T-cell (primary cell): ENCODE measurements around the gene NAA11. TPM values are rescaled to one million over a fixed set of nuclear protein-coding genes. Genes with fewer than 3 reads are reported as not detected.

Source experiments
- ATAC-seq, 4 experiments: fragments of 200-7000 bp in 3 of 4; fragments of 150-1000 bp in 1 of 4; cut with Tn5 transposase; replicated peaks in 1 of 4; 1 replicate in 3 of 4; 2 replicates in 1 of 4; pipeline ENCODE4 v1.10.0; 2021; ENCODE audit warnings: moderate library complexity in 3 of 4, mild to moderate bottlenecking in 2 of 4, moderate number of reproducible peaks in 1 of 4
- CTCF ChIA-PET, 2 donors: fragments of 300-600 bp; sonication (Branson Sonifier 250); formaldehyde crosslinking; loops; one replicate each; lab custom pipeline; 2022; ENCODE audit warnings: antibody characterized with exemption in 2 of 2; lab: Charles Lee
- POLR2A ChIA-PET, 2 donors: fragments of 300-600 bp; sonication (Branson Sonifier 250); formaldehyde crosslinking; loops; one replicate each; lab custom pipeline; 2022; ENCODE audit warnings: antibody characterized with exemption in 2 of 2; lab: Charles Lee
- DNase-seq, 35 experiments: peaks; one replicate each; pipeline versions ENCODE4 v3.0.0 to v3.0.0-alpha.2; 2013 to 2023
- H3K27ac ChIP-seq: one replicate; pipeline ENCODE4 v1.5.1; 2013; ENCODE audit warnings: low read length
- H3K27me3 ChIP-seq, 2 experiments: replicated peaks in 1 of 2; 1 replicate in 1 of 2; 2 replicates in 1 of 2; pipeline versions ENCODE4 v1.6.1 to v1.7.0; 2013; ENCODE audit warnings: low read length in 1 of 2, mixed read lengths in 1 of 2; ENCODE audit not compliant: control insufficient read depth in 2 of 2, insufficient read depth in 2 of 2; ENCODE audit errors: extremely low read depth in 1 of 2
- H3K36me3 ChIP-seq, 2 donors: 1 replicate in 1 of 2; 2 replicates in 1 of 2; pipeline versions ENCODE4 v1.6.1 to v1.7.0; 2013; ENCODE audit warnings: low read length in 1 of 2; ENCODE audit not compliant: control insufficient read depth in 2 of 2, insufficient read depth in 1 of 2; ENCODE audit errors: extremely low read depth in 1 of 2
- H3K4me1 ChIP-seq, 2 experiments: 1 replicate in 1 of 2; 2 replicates in 1 of 2; pipeline versions ENCODE4 v1.6.1 to v1.7.0; 2013; ENCODE audit warnings: low read length in 2 of 2, mixed read lengths in 1 of 2; ENCODE audit not compliant: insufficient read depth in 2 of 2, control insufficient read depth in 1 of 2; ENCODE audit errors: extremely low read depth in 1 of 2
- H3K4me3 ChIP-seq, 2 donors: 1 replicate in 1 of 2; 2 replicates in 1 of 2; pipeline versions ENCODE4 v1.5.1 to v1.7.0; 2013; ENCODE audit warnings: mild to moderate bottlenecking in 2 of 2, low read length in 1 of 2, moderate library complexity in 1 of 2; ENCODE audit not compliant: control insufficient read depth in 1 of 2; ENCODE audit errors: extremely low read depth in 1 of 2
- H3K9me3 ChIP-seq: 2 replicates; pipeline ENCODE4 v1.7.0; 2013
- H3K27ac Mint-ChIP-seq, 2 donors: one replicate each; pipeline ENCODE4 v1.8.0; 2020 to 2021; ENCODE audit warnings: mild to moderate bottlenecking in 2 of 2, mixed read lengths in 2 of 2
- H3K27me3 Mint-ChIP-seq, 2 donors: one replicate each; pipeline ENCODE4 v1.8.0; 2021 to 2022; ENCODE audit warnings: mixed read lengths in 2 of 2
- H3K36me3 Mint-ChIP-seq: one replicate; pipeline ENCODE4 v1.8.0; 2021; ENCODE audit warnings: mixed read lengths
- H3K4me1 Mint-ChIP-seq, 3 donors: one replicate each; pipeline ENCODE4 v1.8.0; 2020 to 2022; ENCODE audit warnings: mixed read lengths in 3 of 3, mild to moderate bottlenecking in 1 of 3
- H3K4me3 Mint-ChIP-seq, 3 donors: one replicate each; pipeline ENCODE4 v1.8.0; 2020 to 2022; ENCODE audit warnings: mild to moderate bottlenecking in 3 of 3, mixed read lengths in 3 of 3, moderate library complexity in 3 of 3
- H3K9me3 Mint-ChIP-seq, 3 donors: one replicate each; pipeline ENCODE4 v1.8.0; 2020 to 2022; ENCODE audit warnings: mixed read lengths in 3 of 3
- WGBS: methylation state at CpG from one replicate; pipeline ENCODE4 v1.1.5; 2013; ENCODE audit warnings: missing lambda C conversion rate; ENCODE audit not compliant: insufficient coverage; 5-methylcytosine and 5-hydroxymethylcytosine counted together
- total RNA-seq, 35 experiments: library from RNA in 6 of 35; stranded (reverse) in 6 of 35; fragments of 120-200 nt in 1 of 35; gene quantifications; one replicate each; pipeline versions ENCODE4 v1.2.1 to v1.2.4 and lab custom pipeline; 2013 to 2026

The NAA11 gene
- total RNA-seq, 5 donors from 2014 or later (not counting 1 experiment from before 2014, with no cell fraction given): not detected

DNA sequence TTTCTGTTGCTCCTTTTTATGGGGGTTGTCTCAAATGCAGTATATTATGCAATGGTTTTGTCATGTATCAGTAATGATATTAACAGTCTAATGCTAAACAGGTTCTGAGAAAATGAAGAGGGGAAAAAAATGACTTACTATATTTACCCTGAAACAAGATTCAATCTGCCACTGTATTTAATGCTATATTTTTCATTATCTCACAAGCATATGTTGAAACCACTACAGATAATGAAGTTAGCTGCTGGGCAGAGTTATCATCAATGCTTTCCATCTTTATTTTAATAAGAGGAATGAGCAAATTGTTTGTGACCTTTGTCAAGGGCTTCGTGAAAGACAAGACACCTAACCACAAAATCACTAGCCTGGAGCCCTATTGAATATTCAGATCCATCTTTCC is 32.6 kb upstream of the NAA11 start:
- no peak overlapping the region for H3K4me3 ChIP-seq
- Mint-ChIP-seq H3K27me3 (no peaks in the 10 kb centered on the region), H3K4me3 (no peak overlapping the region), H3K4me1 (no peaks in the 10 kb centered on the region), H3K9me3 (no peaks in the 10 kb centered on the region), H3K27ac (no peak overlapping the region), H3K36me3 (no peaks in the 10 kb centered on the region)
- H3K9me3 ChIP-seq: no peaks in the 10 kb centered on the region
- POLR2A ChIA-PET: no interaction called here
- H3K36me3 ChIP-seq: no peaks in the 10 kb centered on the region
- no peaks in the 10 kb centered on the region for H3K27me3 ChIP-seq
- H3K4me1 ChIP-seq: no peaks in the 10 kb centered on the region
- CTCF ChIA-PET: no interaction called here
- no peak for DNase-seq
- no CpG with 5 or more reads among the region's 1 CpG for WGBS
- H3K27ac ChIP-seq: no peak overlapping the region
- ATAC-seq: no peak

DNA sequence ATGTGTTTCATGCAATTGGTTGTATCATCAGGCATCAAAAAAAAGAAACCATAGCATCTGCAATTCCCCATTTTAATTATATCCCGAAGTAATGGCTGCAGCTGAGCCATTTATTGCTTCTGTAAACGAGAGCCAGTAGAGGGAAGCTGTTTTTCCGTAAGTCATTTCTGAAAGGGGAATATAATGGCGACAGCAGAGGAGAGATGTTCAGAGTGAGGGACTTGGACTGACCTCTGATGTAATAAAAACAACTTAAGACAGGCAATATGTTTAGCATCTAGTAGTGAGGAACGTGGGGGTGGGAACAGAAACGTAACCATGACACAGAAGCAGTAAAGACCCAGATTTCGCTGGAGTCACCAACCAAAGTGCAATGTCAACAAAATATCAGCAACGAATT is 31.5 kb upstream of the NAA11 start:
- Histone ChIP-seq H3K4me1 (no peaks in the 10 kb centered on the region), H3K27me3 (no peaks in the 10 kb centered on the region), H3K36me3 (no peaks in the 10 kb centered on the region), H3K9me3 (no peaks in the 10 kb centered on the region), H3K27ac (no peak overlapping the region), H3K4me3 (no peak overlapping the region)
- H3K36me3 Mint-ChIP-seq: no peaks in the 10 kb centered on the region
- H3K4me1 Mint-ChIP-seq: no peaks in the 10 kb centered on the region
- WGBS: 82% methylated on average over 2 of the region's 8 CpGs
- H3K27me3 Mint-ChIP-seq: no peaks in the 10 kb centered on the region
- DNase-seq (no peak), ATAC-seq (no peak)
- H3K9me3 Mint-ChIP-seq: no peaks in the 10 kb centered on the region
- no peak overlapping the region for H3K27ac Mint-ChIP-seq
- CTCF ChIA-PET: no interaction called here
- no peak overlapping the region for H3K4me3 Mint-ChIP-seq
- POLR2A ChIA-PET: no interaction called here

DNA sequence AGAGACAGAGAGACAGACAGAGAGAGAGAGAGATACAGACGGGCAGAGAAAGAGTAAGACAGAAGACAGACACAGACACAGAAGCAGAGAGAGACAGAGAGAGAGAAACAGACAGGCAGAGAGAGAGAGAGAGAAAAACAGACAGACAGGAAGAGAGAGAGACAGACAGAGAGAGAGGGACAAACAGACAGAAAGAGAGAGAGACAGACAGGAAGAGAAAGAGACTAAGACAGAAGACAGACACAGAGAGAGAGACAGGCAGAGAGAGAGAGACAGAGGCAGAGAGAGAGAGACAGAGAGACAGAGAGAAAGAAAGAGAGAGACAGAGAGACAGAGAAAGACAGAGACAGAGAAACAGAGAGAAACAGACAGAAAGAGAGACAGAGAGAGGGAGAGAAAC is 27.2 kb upstream of the NAA11 start:
- H3K4me1 ChIP-seq: no peaks in the 10 kb centered on the region
- POLR2A ChIA-PET: no interaction called here
- peaks cover 0 to 10% (median 8%) of the 10 kb centered on the region in 3 donors for H3K9me3 Mint-ChIP-seq
- H3K27me3 ChIP-seq: no peaks in the 10 kb centered on the region
- H3K27me3 Mint-ChIP-seq: peaks cover 0 to 2% of the 10 kb centered on the region in 2 donors
- no peaks in the 10 kb centered on the region for H3K36me3 ChIP-seq
- CTCF ChIA-PET: no interaction called here
- DNase-seq: no peak
- H3K4me1 Mint-ChIP-seq: no peaks in the 10 kb centered on the region
- no peaks in the 10 kb centered on the region for H3K9me3 ChIP-seq
- H3K4me3 ChIP-seq: no peak overlapping the region
- H3K36me3 Mint-ChIP-seq: no peaks in the 10 kb centered on the region
- ATAC-seq: no peak
- WGBS: no CpG with 5 or more reads among the region's 1 CpG
- H3K27ac Mint-ChIP-seq: no peak overlapping the region
- no peak overlapping the region for H3K4me3 Mint-ChIP-seq
- no peak overlapping the region for H3K27ac ChIP-seq

DNA sequence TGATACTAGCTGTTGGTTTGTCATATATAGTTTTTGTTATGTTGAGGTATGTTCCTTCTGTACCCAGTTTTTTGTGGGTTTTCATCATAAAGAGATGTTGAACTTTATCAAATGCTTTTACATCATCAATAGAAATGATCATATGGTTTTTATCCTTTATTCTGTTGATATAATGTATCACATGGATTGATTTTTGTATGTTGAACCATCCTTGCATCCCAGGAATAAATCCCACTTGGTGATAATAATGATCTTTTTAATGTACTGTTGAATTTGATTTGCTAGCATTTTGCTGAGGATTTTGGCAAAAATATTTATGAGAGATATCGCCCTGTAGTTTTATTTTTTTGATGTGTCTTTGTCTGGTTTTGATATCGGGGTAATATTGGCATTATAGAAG is 22.5 kb upstream of the NAA11 start:
- Mint-ChIP-seq H3K9me3 (peaks cover 13 to 28% (median 15%) of the 10 kb centered on the region in 3 donors), H3K4me3 (no peak overlapping the region), H3K27me3 (peaks cover 0 to 8% of the 10 kb centered on the region in 2 donors), H3K27ac (no peak overlapping the region), H3K36me3 (no peaks in the 10 kb centered on the region), H3K4me1 (no peaks in the 10 kb centered on the region)
- Histone ChIP-seq H3K36me3 (no peaks in the 10 kb centered on the region), H3K4me3 (no peak overlapping the region), H3K4me1 (no peaks in the 10 kb centered on the region), H3K27ac (no peak overlapping the region), H3K27me3 (no peaks in the 10 kb centered on the region), H3K9me3 (no peaks in the 10 kb centered on the region)
- ATAC-seq: no peak
- POLR2A ChIA-PET: no interaction called here
- DNase-seq: no peak
- CTCF ChIA-PET: no interaction called here
- WGBS: no CpG with 5 or more reads among the region's 2 CpGs

DNA sequence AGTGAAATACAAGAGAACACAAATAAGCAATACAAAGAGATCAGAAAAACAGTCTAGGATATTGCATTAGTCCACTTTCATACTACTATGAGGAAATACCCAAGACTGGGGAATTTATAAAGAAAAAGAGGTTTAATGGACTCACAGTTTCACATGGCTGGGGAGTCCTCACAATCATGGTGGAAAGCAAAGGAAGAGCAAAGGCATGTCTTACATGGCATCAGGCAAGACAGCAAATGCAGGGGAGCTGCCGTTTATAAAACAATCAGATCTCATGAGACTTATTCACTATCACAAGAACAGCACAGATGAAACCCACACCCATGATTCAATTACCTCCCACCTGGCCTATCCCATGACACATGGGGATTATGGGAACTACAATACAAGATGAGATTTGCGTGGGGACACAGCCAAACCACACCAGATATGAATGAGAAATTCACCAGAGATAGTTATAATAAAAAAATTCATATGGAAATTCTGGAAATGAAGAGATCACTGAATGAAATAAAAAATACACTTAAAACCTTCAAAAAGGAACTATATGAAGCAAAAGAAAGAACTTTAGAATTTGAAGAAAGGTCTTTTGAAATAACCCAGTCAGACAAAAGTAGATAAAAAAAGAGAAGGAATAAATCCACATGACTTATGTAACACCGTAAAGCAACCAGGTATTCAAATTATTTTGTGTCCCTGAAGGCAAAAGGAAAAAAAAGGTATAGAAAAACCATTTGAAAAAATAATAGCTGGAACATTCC is 16.2 kb upstream of the NAA11 start:
- POLR2A ChIA-PET: no interaction called here
- DNase-seq: no peak

DNA sequence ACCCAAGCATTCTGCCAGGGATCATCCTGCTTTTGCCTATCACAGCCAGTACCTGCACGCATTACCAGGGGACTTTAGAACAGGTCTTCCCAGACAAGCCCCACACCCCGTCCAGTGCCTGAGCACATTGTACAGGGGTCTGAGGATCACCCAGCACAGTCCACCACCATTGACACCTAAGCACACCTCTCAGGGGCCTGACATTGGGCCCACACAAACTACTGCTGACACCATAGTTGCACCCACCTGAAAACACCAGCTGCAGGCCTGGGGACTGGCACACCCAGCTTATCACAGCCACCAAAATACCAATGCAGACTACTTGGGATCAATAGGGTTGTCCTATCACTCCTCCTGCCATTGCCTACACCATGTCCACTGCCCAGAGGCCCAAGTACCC is 14.7 kb upstream of the NAA11 start:
- H3K4me3 ChIP-seq: no peak overlapping the region
- POLR2A ChIA-PET: no interaction called here
- no peaks in the 10 kb centered on the region for H3K4me1 ChIP-seq
- no peaks in the 10 kb centered on the region for H3K27me3 ChIP-seq
- H3K9me3 ChIP-seq: no peaks in the 10 kb centered on the region
- DNase-seq: no peak
- no peaks in the 10 kb centered on the region for H3K27me3 Mint-ChIP-seq
- H3K4me1 Mint-ChIP-seq: no peaks in the 10 kb centered on the region
- no peaks in the 10 kb centered on the region for H3K36me3 Mint-ChIP-seq
- H3K36me3 ChIP-seq: no peaks in the 10 kb centered on the region
- CTCF ChIA-PET: no interaction called here
- H3K9me3 Mint-ChIP-seq: peaks cover 19 to 25% (median 25%) of the 10 kb centered on the region in 3 donors
- H3K27ac Mint-ChIP-seq: no peak overlapping the region
- H3K4me3 Mint-ChIP-seq: no peak overlapping the region
- no peak overlapping the region for H3K27ac ChIP-seq
- WGBS: 83% methylated on average over 2 of the region's 2 CpGs
- no peak for ATAC-seq

More for the DNA sequence above, 16.2 kb upstream of the NAA11 start:
- no peak overlapping the region for H3K4me3 ChIP-seq
- H3K9me3 ChIP-seq: no peaks in the 10 kb centered on the region
- no peaks in the 10 kb centered on the region for H3K4me1 ChIP-seq
- Mint-ChIP-seq H3K4me3 (no peak overlapping the region), H3K4me1 (no peaks in the 10 kb centered on the region), H3K27me3 (peaks cover 0 to 4% of the 10 kb centered on the region in 2 donors), H3K36me3 (no peaks in the 10 kb centered on the region), H3K27ac (no peak overlapping the region), H3K9me3 (peaks cover 25 to 31% (median 27%) of the 10 kb centered on the region in 3 donors)
- WGBS: no CpG with 5 or more reads among the region's 3 CpGs
- no peak overlapping the region for H3K27ac ChIP-seq
- no peak for ATAC-seq
- CTCF ChIA-PET: no interaction called here
- no peaks in the 10 kb centered on the region for H3K36me3 ChIP-seq
- no peaks in the 10 kb centered on the region for H3K27me3 ChIP-seq
